ENCODE data around the gene ADD3.
"Not testable (repeated sequence)": the region's sequence is repeated elsewhere in the genome, so short reads cannot be mapped to it uniquely, and the experiment has no call there.

ADD3 gene

DNA sequence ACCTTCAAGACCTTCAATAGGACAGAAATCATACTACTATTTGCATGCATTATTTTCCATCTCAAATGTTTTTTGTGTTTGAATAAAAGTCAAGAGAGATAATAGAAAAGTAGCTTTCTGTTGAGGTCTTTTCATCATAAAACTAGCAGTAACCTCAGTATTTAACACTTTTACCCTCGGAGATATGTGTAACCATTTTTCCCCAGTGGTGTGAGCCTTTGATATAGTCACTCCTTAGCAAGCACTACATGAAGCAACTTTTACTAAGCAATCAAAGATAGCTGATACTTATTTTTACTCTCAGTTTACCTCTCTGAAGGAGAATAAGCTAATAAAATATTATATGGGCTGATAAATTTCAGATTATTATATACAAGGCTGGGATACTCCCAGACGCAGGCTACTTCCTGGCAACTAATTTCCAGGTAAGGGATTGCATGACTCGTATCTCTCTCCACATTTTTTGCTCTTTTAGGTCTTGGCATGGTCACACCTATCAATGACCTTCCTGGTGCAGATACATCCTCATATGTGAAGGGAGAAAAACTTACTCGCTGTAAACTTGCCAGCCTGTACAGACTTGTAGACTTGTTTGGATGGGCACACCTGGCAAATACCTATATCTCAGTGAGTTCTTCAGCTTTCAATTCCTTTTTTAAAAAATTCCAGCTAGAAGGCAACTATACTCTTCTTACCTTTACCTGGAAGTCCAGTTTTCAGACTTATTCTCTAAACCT is 108.2 kb downstream of the ADD3 start:
- DNase-seq = no peak

DNA sequence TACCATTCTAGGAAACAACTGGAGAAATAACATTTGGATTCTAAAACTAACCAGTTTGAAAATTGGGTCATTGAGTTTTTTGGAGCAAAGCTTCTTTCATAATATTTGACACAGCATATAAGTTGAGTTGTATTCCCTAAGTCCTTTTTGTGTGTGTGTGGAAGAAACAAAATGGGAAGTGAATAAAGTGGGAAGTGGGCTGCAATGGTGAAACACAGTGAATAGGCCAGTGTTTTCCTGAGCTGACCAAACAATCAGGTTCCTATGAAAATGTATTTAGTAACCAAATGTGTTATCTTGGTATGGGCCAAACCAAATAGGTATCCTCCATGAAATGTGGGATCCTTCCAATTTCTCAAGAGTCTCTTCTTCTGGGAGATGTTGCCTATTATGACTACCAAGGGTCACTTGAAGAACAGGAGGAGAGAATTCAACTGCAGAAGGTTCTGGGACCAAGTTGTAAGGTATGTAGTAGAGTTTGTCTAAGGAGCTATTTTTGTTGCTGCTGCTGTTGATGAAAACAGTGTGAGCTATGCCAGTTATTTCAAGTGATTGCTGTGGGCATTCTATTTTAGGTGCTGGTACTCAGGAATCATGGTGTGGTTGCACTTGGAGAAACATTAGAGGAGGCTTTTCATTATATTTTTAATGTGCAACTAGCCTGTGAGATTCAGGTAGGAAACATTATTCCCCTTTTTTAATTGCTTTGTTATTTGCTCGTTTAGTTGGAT is 111.3 kb downstream of the ADD3 start:
- no peak for DNase-seq

DNA sequence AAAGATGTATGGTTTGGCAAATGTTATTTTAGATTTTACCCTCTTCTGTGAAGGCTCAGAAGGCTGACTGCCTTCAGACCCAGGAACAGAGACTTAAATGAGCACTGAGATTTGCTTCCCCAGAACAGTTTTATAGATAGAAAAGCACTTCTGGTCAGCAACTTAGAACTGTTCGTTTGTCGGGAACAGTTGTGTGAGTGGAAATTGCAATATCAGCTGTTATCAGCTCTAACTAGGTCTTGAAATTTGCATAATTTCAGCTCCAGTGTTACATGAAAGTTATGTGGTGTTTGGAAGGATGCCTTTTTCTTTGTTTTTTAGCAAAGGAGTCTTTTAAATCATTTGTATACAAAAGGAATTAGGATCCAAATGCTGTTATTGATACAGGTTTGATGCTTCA is 115.8 kb downstream of the ADD3 start:
- no peak for DNase-seq

DNA sequence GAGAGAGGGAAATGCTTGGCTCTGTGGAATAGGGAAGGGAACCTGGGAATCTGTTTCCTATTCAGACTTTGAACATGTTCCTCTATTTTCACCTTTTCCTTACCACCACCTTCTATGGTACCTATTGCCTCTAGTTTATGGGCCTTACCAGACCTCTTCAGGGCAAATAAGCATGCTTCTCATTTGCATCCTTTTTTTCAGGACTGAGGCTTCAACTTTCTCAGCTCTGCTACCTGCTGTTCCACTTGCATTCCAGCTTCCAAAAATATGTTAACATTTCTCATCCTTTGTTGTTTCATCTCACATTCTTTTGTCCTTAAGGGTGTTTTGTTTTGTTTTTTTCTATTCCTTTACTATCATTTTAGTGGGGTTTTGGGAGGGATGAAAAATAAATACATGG is 121.7 kb downstream of the ADD3 start:
- no peak for DNase-seq

DNA sequence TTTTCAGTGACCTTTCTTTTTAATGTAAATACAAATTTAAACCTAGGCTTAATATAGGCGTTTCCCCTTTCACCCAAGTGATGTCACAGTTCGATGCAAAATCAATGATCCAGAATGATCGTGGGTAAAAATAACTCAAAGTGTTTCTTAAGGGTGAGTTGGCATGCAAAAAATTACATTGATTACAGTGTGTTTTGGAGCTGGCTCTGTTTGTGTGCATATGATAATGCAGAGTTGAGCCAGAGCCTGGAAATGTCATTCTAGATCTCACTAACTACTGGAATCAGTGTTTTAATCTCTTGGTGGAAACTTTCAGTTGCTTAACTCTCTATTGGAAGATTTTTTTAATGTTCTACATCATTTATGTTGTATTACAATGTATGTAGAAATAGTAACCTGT is 127.1 kb downstream of the ADD3 start:
- DNase-seq = no peak

DNA sequence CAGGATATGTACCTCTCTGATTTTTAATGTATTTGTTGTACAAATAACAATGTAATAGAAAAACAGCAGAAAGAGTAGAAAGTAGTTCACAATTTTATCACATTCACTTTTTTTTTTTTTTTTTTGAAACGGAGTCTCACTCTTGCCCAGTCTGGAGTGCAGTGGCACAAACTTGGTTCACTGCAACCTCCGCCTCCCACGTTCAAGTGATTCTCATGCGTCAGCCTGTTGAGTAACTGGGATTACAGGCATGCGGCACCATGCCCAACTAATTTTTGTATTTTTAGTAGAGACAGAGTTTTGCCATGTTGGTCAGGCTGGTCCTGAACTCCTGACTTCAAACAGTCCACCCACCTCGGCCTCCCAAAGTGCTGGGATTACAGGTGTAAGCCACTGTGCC is 128.1 kb downstream of the ADD3 start:
- not testable (repeated sequence) for DNase-seq

DNA sequence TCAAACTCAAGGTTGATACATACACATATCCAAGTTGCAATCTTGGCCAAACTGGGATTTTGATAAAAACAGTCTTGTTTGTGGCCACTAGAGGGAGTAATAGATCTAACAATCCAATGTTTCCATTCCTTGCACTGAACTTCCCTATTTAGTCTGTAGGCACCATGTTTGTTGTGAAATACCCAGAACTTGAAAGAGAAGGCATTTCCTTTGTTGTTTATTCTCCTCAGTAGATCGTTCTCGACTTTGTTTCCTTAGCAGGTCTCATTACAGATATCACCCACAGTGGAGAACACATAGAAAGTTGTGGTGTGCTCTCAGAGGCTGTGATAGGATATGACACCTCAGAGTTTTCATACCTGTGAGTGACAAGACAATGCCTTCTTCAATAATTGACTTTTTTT is 129.4 kb downstream of the ADD3 start:
- peak; percentile 13 for DNase-seq

DNA sequence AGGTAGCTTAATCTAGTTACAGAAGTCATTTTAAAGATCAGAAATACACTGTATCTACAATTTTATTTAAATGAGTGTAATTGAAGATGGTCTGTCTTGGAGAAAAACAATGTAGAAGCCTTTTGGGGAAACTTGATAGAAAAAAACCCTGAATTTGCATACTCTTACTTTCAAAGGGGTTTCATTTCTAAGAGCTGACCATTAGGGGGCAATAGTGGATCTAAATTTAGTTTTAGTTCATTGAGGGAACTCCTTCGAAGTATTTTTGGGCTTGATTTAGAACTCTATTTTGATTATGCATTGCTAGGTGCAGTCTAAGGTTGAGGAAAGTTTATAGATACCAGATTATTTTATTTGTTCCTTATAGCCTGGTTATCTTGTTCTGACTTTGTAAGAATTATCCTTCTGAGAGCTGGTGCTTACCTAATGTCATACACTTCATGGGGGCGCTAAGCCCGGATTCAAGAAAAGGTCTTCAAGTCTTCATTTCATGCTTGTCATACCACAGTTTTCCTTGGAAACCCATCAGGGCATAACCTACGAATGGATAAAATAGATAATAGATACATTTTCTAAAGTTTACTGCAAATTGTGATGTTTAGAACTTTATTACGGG is 130.5 kb downstream of the ADD3 start:
- DNase-seq = peak; percentile 24

DNA sequence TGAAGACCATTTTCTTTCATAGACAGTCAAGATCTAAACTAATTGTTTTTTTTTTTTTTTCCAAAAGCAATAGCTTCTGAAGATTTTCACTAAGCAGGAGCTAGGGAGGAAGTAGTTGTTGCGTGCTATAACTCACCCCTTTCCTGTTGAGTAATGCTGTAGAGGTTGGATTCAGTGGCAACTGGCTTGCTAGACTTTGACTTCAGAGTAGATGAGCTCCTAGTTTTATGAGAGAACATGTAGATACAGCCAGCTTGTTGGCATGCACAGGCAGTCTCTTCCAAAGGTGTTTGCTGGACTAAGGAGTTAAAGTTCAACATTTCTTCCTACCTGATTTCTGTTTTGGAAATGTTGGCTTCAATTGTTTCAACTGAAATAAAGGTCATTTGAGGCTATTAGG is 133.4 kb downstream of the ADD3 start:
- DNase-seq = no peak

DNA sequence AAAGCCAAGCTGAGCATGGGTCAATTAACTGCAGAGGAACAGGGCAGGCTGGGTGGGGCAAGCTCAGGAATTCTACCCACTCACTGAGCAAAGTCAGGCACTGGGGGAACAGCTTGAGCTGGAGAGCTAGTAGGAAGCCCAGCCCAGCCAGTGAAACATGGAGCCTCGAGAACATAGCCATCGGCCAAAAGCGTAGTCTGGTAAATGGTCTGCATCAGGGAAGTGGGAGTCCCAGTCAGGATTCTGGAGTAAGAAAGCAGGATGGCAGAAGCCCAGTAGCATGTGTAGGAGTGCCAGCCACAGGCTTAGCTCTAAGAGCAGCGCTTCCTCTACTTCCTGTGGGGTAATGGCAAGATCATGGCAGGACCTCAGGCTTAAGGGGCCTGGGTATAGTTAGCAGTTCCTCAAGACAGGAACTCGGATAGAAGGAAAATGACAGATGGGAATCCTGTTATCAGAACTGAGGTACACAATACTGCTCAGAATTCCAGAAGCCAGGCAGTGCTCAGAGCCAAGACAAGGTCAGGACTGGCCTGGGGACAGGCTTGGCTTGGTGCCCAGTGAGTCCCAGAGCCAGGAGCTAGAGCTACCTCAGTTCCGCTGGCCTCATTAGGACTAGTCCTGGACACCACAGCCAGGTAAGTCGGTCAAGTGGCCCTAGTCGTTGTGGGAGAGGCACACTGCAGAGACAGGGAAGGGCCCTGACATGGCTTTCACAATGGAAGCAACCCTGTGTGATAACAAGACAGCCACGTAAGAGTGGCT is 134.3 kb downstream of the ADD3 start:
- no peak for DNase-seq

DNA sequence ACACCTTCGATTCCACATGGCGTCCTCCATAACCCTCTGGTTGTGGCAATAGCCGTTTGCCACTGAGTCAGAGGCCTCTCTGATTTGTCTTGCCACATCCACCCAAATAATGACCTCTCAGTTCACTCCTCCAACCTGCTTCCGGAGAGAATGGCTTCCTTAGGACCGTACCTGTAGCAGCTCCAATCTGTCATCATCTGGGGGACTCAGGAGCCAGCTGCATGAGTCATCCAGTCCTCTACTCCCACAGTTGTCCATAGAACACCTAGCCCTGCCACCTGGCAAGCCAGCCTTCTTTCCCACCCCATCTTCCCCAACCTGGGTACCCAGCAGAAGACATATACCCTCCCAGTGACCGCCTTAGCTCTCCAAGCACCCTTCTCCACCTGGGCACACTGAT is 135.2 kb downstream of the ADD3 start:
- no peak for DNase-seq

DNA sequence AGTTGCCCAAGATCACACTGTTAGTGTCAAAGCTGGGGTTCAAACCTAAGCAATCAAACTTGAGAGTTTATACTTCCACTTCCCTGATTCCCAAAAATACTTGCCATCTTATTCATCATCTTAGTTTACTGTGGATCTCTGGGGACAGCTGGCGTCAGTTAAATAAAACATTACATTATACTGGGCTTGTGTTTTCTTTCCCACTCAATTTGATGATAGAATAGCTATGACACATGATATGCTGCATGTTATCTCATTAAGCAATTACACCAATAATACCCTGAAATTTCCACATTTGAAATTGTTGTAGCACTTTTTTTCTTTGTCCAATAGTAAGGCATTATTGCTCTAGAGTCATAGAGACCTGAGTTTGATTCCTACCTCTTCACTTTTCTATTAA is 136.7 kb downstream of the ADD3 start:
- DNase-seq = no peak

DNA sequence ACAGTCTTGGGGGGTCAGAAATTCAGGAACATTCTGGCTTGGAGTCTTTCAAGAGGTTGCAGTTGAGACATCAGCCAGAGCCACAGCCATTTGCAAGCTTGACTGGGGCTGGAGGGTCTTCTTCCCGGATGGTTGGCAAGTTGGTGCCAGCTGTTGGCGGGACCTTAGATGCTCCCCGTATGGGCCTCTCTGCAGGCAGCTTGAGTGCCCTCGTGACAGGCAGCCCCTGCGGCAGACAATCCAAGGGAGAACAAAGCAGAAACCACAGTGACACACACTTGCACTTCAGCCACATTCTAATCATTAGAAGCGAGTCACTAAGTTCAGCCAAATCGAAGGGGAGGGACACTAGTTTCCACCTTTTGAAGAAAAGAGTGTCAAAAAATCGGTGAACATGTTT is 140.2 kb downstream of the ADD3 start:
- no peak for DNase-seq

DNA sequence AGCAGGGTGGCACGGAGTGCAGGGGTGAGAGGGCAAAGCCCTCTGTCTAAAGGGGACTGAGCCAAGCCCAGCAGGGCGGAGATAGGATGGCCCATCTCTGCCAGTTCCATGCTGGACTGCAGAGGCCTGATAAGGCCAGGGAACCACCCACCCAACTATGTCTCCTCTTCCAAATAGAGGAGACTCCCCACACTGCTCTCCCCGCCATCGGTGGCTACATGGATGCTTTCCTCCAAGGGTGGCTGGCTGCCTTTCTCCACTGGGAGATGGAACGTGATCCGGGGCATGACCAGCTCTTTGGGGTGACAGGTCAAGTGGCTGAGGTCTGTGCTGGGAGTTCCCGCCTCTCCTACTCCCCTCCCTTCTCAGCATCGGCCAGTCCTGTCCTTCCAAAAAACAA is 141.5 kb downstream of the ADD3 start:
- no peak for DNase-seq

DNA sequence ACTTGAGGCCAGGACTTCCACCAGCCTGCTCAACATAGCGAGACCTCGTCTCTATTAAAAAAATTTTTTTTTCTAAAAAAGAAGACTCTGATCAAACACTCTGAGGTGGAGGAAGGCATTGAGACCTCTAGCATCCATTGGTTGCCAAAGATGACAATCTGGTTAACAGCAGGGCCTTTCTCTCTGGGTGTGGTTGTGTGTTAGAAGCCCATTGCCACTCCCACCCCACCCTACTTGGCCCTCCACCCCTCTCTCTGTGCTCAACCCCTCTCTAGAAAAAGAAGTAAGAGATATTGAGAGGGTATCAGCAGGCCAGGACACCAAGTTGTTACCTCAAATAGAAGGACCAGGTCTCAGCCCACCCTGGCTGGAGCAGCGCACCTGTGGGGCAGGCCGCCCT is 142.3 kb downstream of the ADD3 start:
- DNase-seq = no peak

DNA sequence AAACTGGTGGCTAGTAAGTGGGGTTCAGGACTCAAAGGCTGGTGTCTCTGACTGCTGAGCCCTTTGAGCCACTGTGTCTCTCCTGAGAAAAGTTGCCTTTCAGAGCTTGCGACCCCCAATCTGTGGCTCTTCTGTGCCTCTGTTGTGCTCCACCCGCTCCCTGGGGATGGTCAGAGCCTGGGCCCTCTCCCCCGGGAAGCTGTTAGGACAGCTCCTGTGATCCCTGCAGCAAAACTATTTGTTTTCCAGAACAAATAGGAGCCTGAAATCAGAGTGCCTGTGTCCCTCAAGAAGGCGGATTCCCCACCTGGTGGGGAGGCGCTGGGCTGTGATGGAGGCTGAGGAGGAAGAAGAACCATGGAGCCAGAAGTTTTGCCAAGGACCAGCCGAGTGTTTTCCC is 143.2 kb downstream of the ADD3 start:
- no peak for DNase-seq

DNA sequence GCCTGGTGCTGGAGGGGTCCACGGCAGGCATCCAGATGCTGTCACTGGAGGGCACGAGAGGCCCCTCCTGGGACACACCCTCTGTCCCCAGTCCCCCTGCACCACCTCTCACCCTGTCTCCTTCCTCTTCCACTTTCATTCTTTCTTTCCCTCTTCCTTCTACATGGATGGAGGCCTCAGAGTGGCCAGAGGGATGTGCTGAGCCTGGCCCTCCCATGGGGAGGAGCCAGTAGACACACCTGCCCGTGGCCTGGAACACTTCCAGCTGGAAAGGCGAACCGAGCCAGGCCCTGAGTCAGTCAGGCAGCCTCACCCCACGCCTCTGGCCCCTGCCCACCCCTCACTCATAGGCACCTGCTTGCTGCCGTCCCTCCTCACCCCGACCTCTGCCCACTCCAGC is 143.7 kb downstream of the ADD3 start:
- DNase-seq = no peak

DNA sequence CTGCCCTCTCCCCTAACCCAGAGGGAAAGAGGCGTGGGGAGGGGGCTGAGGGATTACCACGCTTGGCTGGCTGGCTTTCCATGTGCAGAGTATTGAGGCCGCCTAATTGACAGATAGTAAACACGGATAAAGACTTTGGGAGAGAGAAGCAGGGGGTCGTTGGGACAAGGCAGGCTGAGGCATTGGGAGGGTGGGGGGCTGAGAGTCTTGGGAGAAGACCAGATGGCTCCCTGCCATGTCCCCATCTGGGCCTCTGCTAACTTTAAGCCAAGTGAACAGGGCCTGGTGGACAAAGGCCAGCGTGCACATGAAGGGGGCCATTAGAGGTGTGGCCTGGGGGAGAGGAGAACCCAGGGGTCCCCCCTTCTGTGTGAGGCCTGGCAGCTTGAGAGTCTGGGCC is 144.2 kb downstream of the ADD3 start:
- DNase-seq = no peak

DNA sequence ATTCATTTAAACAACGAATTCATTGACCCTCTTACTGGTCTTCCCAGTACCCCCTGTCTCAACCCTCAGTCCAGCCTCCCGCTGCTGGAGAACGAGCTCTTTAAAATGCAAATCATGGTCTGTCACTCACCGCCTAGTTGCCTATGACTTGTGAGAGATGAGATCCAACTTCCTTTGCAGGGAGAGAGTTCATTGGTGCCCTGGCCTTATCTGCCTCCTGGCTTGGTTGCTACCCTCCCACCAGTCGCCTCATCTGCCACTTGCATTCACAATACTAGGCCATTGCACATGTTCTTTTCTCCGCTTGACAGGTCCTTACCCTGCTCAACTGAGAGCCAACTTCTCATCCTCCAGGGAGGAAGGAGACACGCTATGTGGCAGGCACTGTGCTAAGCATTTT is 145.6 kb downstream of the ADD3 start:
- no peak for DNase-seq

DNA sequence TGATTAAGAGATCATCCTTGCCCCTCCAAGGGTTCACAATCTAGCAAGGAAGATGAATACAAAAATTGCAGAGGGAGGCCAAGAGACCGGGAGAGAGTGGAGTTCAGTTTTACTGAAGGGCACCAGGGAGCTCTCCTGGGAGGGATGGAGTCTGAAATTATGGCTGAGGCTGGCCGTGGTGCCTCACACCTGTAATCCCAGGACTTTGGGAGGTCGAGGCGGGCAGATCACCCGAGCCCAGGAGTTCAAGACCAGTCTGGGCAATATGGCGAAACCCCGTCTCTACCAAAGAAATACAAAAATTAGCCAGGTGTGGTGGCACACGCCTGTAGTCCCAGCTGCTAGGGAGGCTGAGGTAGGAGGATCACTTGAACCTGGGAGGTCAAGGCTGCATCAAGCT is 148.3 kb downstream of the ADD3 start:
- no peak for DNase-seq

DNA sequence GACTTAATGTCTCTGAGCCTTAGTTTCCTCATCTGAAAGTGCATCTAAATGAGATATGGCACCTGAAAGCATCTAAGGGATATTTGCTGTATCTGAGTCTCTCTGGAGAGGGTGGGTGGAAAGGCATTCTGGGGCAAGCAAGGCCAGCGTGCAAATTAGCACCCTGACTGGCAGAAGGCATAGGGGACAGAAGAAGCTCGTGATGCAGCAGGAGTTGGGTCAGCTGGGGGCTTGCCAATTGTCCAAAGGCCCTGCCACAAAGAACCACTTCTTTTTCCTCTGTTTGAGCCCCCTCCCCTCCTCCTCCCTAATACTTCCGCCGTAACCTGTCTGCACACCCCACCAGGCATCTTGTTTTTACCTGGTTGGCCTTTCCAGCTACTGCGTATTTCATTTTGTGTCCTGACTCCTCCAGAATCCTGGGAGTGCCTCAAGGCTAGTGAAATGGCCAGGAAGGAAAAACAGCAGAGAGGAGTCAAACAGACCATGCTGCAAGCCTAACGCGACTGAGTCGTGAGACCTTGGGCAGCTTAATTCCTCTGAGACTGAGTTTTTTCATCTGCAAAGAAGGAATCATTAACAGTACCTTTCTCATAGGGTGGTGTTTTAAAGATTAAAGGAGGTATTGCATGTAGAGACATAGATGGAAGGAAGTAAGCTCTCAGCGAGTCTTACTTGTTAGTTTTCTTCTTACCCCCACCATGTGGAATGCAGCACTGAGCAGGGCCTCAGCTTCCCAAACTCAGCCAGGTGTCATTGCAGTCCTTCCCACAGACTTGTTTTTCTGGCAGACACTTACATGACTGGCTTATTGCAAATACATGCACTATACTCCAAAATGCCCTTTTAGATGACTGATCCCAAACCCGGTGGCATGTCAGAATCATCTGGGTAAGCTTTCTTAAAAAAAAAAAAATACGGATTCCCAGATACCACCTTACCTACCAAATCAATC is 150.5 kb downstream of the ADD3 start:
- DNase-seq = no peak

DNA sequence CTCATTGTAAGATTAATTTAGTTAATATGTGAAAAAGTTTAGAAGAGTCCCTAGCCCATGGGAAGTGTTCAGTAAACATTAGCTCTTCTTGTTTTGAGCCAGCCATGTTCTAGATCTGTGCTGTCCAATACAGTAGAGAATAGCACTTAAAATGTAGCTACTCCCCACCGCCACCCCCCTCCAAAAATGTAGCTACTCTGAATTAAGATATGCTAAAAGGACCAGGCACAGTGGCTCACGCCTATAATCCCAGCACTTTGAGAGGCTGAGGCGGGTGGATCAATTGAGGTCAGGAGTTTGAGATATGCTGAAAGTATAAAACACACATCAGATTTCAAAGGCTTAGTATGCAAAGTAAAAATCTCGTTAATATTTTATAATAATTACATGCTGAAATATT is 152.3 kb downstream of the ADD3 start:
- no peak for DNase-seq

Measured in DMS 273 treated with DMSO at 0.1 percent for 48 hours (cell line).